Keratinocyte (primary cell): Measurements from ENCODE around the gene PDZD2. TPM values are rescaled to one million over a fixed set of nuclear protein-coding genes. Genes with fewer than 3 reads are reported as not detected.

Experiments used
- DNase-seq: peaks from one replicate; pipeline ENCODE4 v3.0.0-alpha.2; 2011; ENCODE audit warnings: low read depth, missing footprints, low spot score
- FAIRE-seq: peaks from 2 replicates; lab custom pipeline; 2011; peaks lifted over from hg19 to GRCh38; lab: Jason Lieb, UNC
- H2AFZ ChIP-seq: 2 replicates; pipeline ENCODE4 v1.6.0; 2012; ENCODE audit warnings: low read length, control low read depth, inconsistent platforms; ENCODE audit not compliant: control insufficient read depth
- H3K27ac ChIP-seq: 2 replicates; pipeline ENCODE4 v1.5.1; 2011; ENCODE audit warnings: low read length; ENCODE audit not compliant: control insufficient read depth, insufficient read depth
- H3K27me3 ChIP-seq: 3 replicates; pipeline ENCODE4 v1.6.0; 2011; ENCODE audit warnings: low read length; ENCODE audit not compliant: control insufficient read depth, insufficient read depth; ENCODE audit errors: extremely low read depth
- H3K36me3 ChIP-seq, 2 experiments: 2 replicates in 1 of 2; 3 replicates in 1 of 2; pipeline ENCODE4 v1.5.1; 2011; ENCODE audit warnings: low read length in 2 of 2, mild to moderate bottlenecking in 1 of 2; ENCODE audit not compliant: control insufficient read depth in 2 of 2, insufficient read depth in 2 of 2; ENCODE audit errors: extremely low read depth in 1 of 2
- H3K4me1 ChIP-seq: 3 replicates; pipeline ENCODE4 v1.5.1; 2011; ENCODE audit warnings: low read length; ENCODE audit not compliant: control insufficient read depth, insufficient read depth; ENCODE audit errors: extremely low read depth
- H3K4me2 ChIP-seq: 3 replicates; pipeline ENCODE4 v1.6.0; 2011; ENCODE audit warnings: low read depth, low read length; ENCODE audit not compliant: control insufficient read depth, insufficient read depth; ENCODE audit errors: extremely low read depth
- H3K4me3 ChIP-seq, 3 experiments: fragments of 200-600 bp in 1 of 3; sonication (generic) in 1 of 3; 2 replicates in 2 of 3; 3 replicates in 1 of 3; pipeline ENCODE4 v1.5.1; 2011 to 2016; ENCODE audit warnings: low read length in 3 of 3, mild to moderate bottlenecking in 3 of 3, control low read depth in 2 of 3, inconsistent platforms in 1 of 3, low read depth in 1 of 3, mixed read lengths in 1 of 3, mixed run types in 1 of 3, moderate library complexity in 1 of 3; ENCODE audit not compliant: control insufficient read depth in 2 of 3, insufficient read depth in 2 of 3; ENCODE audit errors: extremely low read depth in 1 of 3
- H3K79me2 ChIP-seq: 2 replicates; pipeline ENCODE4 v1.6.0; 2012; ENCODE audit warnings: low read length; ENCODE audit not compliant: control insufficient read depth, insufficient read depth
- H3K9ac ChIP-seq: 3 replicates; pipeline ENCODE4 v1.6.0; 2011; ENCODE audit warnings: low read length; ENCODE audit not compliant: control insufficient read depth, insufficient read depth; ENCODE audit errors: extremely low read depth
- H3K9me1 ChIP-seq: 3 replicates; pipeline ENCODE4 v1.6.0; 2011; ENCODE audit warnings: low read length; ENCODE audit not compliant: control insufficient read depth, insufficient read depth; ENCODE audit errors: extremely low read depth
- H3K9me3 ChIP-seq: 2 replicates; pipeline ENCODE4 v1.5.1; 2012; ENCODE audit warnings: low read depth, low read length; ENCODE audit not compliant: control insufficient read depth
- H4K20me1 ChIP-seq: 3 replicates; pipeline ENCODE4 v1.6.0; 2011; ENCODE audit warnings: low read length; ENCODE audit not compliant: control insufficient read depth, insufficient read depth; ENCODE audit errors: extremely low read depth
- CTCF ChIP-seq, 3 experiments: IDR thresholded peaks in 1 of 3; conservative IDR thresholded peaks in 1 of 3; optimal IDR thresholded peaks in 1 of 3; 2 replicates in 2 of 3; 3 replicates in 1 of 3; pipeline versions ENCODE3 to v1.5.1; 2011; ENCODE audit warnings: low read length in 3 of 3, mild to moderate bottlenecking in 3 of 3, moderate library complexity in 2 of 3, control low read depth in 1 of 3, inconsistent platforms in 1 of 3; ENCODE audit not compliant: insufficient read depth in 2 of 3; ENCODE audit errors: extremely low read depth in 1 of 3
- EZH2 ChIP-seq: IDR thresholded peaks from one replicate; pipeline ENCODE4 v1.6.1; 2012; ENCODE audit warnings: inconsistent platforms, mild to moderate bottlenecking, low read length, moderate library complexity
- dilution Hi-C: fragments of 300-500 bp; cut with MboI; formaldehyde crosslinking; loops from one replicate; pipeline ENCODE4 v1.7.0; 2020; ENCODE audit warnings: low sequenced_read_pairs; ENCODE audit not compliant: extremely low pct_ligation_motif_present
- polyA plus RNA-seq, 5 experiments: library from polyadenylated mRNA; depleted of rRNA in 3 of 5; stranded (reverse) in 3 of 5; stranded (forward) in 1 of 5; unstranded in 1 of 5; fragments of >200 nt; gene quantifications; 1 replicate in 1 of 5; 2 replicates in 3 of 5; 3 replicates in 1 of 5; pipeline versions ENCODE4 v1.2.1 to v1.2.3, GENCODE V29; 2011 to 2012; ENCODE audit warnings: missing spikeins in 2 of 5, low read depth in 1 of 5, low replicate concordance in 1 of 5

Gene PDZD2
- polyA plus RNA-seq, 1 donor (not counting 4 experiments of a cell fraction or from before 2014, with no cell fraction given), result 7.3 TPM

GRCh38 chr5:32023816-32024215 lies 384.9 kb downstream of the PDZD2 start:
- no peak for DNase-seq
- dilution Hi-C loops, result no loop called here
- H2AFZ ChIP-seq, result no peak overlapping the region
- no peaks in the 10 kb centered on the region for H3K36me3 ChIP-seq
- H3K4me2 ChIP-seq, result no peak overlapping the region
- no peaks in the 10 kb centered on the region for H3K79me2 ChIP-seq
- TF ChIP-seq EZH2, result no peak
- TF ChIP-seq CTCF (optimal IDR thresholded peaks at IDR 0.05 in 1 of 3, IDR thresholded peaks at IDR 0.05 in 1 of 3, conservative IDR thresholded peaks at IDR 0.05 in 1 of 3; ENCODE audit: extremely low read depth in 1 of 3, insufficient read depth in 2 of 3, low read length in 3 of 3), result no peak
- no peak overlapping the region for H3K9ac ChIP-seq
- H3K4me1 ChIP-seq, result peaks cover 20% of the 10 kb centered on the region
- H3K27ac ChIP-seq, result no peak overlapping the region
- peaks cover 6% of the 10 kb centered on the region for H3K9me1 ChIP-seq
- no peaks in the 10 kb centered on the region for H3K27me3 ChIP-seq
- H3K4me3 ChIP-seq, result no peak overlapping the region
- no peaks in the 10 kb centered on the region for H3K9me3 ChIP-seq
- no peaks in the 10 kb centered on the region for H4K20me1 ChIP-seq
- no peak for FAIRE-seq

GRCh38 chr5:32024751-32025150 lies 385.8 kb downstream of the PDZD2 start:
- dilution Hi-C loops, result no loop called here
- FAIRE-seq (no peak), DNase-seq (no peak)
- Histone ChIP-seq H3K4me3 (no peak overlapping the region), H3K4me1 (peaks cover 28% of the 10 kb centered on the region), H3K4me2 (no peak overlapping the region), H3K27ac (no peak overlapping the region), H3K9me1 (peaks cover 6% of the 10 kb centered on the region), H4K20me1 (no peaks in the 10 kb centered on the region), H3K9ac (no peak overlapping the region), H2AFZ (no peak overlapping the region), H3K79me2 (no peaks in the 10 kb centered on the region), H3K9me3 (no peaks in the 10 kb centered on the region), H3K27me3 (no peaks in the 10 kb centered on the region), H3K36me3 (no peaks in the 10 kb centered on the region)
- TF ChIP-seq CTCF (optimal IDR thresholded peaks at IDR 0.05 in 1 of 3, IDR thresholded peaks at IDR 0.05 in 1 of 3, conservative IDR thresholded peaks at IDR 0.05 in 1 of 3; ENCODE audit: extremely low read depth in 1 of 3, insufficient read depth in 2 of 3, low read length in 3 of 3), result no peak
- no peak for TF ChIP-seq EZH2
